HG02943 (cell line): Measurements from ENCODE around the gene ANKRD42.

ENCODE experiments used
- ATAC-seq: cut with Tn5 transposase; IDR thresholded peaks from one replicate; pipeline ENCODE4 v1.9.1; 2021; ENCODE audit warnings: mild to moderate bottlenecking, low read depth, moderate library complexity; ENCODE audit not compliant: unreplicated experiment

ANKRD42 gene

DNA sequence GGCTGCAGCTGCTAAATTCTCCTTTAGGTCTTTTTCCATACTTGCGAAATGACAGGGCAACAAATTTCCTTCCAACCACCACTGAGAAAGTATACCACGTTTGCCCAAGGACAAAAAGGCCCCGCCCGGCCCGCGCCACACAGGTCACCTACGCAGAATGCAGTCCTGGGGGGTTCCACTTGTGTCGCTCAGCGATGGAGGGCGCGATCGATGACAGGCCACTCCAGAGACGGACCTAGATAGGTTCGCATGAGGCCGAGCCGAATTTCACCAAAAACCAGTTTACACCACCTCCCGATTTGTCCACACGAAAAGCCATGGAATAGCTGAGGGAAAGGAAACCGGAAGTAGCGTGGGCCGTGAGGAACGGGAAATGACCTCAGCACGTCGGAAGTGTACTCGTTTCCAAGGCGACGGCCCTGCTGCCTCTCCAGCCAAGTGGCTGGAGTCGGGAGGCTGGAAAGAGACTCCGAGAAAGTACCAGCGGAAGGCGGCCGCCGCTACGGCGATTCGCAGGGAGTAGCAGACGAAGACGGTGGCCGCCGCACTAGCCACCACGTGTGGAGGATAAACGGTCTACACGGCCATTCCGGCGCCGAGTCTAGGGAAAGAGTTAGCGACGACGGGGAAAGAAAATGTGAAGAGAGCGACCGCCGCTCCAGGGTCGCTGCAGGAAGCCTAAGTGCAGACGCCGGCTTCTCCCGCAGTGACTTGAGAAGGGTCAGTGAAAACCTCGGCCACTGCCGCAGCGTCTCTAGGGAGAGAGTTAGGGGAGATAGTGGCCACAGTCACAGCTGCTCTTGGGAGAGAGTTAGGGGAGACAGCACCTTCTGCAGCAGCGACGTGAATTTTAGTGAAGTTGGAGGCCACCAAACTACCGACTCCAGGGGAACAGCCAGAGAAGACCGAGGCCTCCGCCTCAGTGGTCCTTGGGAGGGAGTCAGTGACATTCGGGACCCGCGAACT is at the start of gene ANKRD42:
TSS of gene ANKRD42 (plus strand) at position 398 of the 966 bp plus-strand sequence. CDS start 959 bp downstream, outside the sequence.
- peak; percentile 96 for ATAC-seq

GRCh38 chr11:83147895-83148294 is 45.6 kb upstream of the ANKRD42 start:
- ATAC-seq, result no peak

DNA sequence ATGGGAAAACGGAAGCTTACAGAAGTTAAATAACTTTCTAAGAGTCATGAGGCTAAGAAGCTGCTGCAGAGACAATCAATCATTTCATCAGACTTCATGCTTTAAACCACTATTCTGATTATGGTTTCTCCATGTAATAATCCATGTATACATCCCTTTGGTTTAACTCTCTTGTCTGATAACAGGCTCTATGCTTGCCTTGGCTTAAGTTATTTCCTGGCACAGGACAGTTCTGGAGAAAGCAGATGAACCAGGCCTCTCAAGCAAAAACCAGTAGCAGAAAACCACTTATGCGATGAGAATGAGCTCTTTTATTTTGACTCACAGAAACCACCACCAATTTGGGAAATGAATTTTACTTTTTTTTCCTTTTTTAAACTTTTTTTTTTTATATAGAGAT is 43.1 kb upstream of the ANKRD42 start:
- ATAC-seq, result no peak

DNA sequence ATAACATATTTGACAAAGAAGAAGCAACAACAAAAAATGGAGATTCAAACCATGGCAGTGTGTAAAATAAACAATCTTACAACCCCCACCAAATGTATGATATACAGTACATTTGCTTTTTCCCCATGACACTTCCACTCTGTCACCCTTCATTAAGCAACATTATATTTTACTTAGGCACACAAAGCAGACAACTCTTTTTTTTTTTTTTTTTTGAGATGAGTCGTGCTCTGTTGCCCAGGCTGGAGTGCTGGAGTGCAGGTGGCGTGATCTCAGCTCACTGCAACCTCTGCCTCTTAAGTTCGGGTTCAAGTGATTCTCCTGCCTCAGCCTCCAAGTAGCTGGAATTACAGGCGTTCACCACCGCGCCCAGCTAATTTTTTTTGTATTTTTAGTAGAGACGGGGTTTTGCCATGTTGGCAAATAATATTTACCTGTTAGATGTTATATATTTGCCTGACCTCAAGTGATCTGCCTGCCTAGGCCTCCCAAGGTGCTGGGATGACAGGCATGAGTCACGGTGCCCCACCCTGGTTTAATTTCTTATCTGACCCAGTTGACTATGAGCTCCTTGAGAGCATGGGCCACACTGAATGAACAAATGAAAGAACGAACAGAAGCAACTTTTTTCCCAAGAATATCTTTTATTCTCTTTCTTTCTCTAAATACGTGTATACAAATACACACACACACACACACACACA is 42.1 kb upstream of the ANKRD42 start:
- ATAC-seq, result no peak

- no peak for ATAC-seq
Observed at GRCh38 chr11:83152264-83152663, 41.2 kb upstream of the ANKRD42 start.

GRCh38 chr11:83153764-83154163 is 39.7 kb upstream of the ANKRD42 start:
- ATAC-seq, result no peak

DNA sequence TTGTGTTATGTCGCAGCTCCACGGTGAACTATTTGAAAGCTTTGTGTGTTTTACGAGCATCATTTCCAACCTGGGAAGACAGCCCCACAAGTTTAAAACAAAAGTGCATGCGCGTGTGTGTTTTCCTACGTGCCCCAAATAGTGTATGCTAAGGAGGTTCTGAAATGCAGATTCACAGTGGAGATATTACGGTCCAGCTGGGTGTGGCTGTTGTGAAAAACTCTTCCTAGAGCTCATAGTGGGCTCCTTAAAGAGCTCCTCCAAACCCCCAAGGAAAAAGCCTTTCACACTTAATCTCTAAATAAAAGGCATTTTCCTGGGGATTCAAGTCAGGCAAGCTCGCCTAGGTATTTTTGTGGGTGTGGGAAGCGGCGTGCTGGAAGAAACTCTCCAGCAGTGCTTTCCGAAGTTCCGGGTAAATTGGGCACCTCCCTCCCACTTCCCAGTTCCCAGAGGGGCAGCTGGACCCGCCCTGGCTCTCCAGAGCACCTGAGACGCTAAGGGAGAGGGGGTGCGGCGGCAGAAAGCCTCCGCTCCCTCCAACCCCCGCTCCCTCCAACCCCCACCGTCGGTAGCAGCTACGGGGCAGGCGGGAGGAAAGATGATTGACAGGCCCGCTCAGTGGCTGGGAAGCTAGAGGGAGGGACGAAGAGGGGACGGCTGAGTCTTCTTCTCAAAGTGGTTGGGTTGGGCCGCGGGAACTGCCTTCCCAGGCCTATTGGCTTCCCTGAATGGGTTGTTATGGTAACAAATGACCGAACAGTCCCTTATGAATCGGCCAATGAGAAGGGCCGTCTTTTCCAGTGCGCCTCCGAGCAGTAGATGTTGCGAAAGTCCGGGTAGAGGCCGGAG is 37.1 kb upstream of the ANKRD42 start:
- peak; percentile 93 for ATAC-seq

- peak; percentile 9 for ATAC-seq
Observed at GRCh38 chr11:83156996-83157593, 36.4 kb upstream of the ANKRD42 start, which contains the start of gene PCF11. TSS of gene PCF11 (plus strand) at chr11:83157131. CDS start at chr11:83157440, 309 bp downstream.

GRCh38 chr11:83157594-83158356 is 35.7 kb upstream of the ANKRD42 start:
- ATAC-seq, result no peak

DNA sequence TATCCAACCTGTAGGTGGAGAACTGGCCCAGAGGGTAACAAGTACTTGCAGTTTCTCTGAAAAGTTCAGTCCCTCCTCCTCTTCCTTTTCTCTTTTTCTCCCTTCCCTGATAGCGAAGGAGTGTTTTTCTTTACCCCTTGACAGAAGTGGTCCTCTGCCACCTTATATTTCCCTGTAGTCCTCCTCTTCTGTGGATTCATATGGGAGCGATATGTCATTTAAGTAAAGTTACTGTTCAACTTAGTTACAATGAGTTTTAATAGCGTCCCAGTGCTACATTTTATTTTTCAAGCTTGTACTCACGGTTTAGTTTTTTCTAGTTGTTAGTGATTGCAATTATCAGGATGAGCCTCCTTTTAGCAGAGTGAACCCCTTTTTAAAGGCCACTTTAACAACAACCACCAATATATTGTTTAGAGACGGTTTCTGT is 35.1 kb upstream of the ANKRD42 start:
- no peak for ATAC-seq

- no peak for ATAC-seq
Observed at GRCh38 chr11:83158965-83159901, 34.3 kb upstream of the ANKRD42 start.

- ATAC-seq, result no peak
Observed at GRCh38 chr11:83159902-83160865, 33.3 kb upstream of the ANKRD42 start.

GRCh38 chr11:83161610-83162199 is 31.8 kb upstream of the ANKRD42 start:
- ATAC-seq, result no peak

GRCh38 chr11:83162377-83162776 is 31.1 kb upstream of the ANKRD42 start:
- peak; percentile 52 for ATAC-seq

DNA sequence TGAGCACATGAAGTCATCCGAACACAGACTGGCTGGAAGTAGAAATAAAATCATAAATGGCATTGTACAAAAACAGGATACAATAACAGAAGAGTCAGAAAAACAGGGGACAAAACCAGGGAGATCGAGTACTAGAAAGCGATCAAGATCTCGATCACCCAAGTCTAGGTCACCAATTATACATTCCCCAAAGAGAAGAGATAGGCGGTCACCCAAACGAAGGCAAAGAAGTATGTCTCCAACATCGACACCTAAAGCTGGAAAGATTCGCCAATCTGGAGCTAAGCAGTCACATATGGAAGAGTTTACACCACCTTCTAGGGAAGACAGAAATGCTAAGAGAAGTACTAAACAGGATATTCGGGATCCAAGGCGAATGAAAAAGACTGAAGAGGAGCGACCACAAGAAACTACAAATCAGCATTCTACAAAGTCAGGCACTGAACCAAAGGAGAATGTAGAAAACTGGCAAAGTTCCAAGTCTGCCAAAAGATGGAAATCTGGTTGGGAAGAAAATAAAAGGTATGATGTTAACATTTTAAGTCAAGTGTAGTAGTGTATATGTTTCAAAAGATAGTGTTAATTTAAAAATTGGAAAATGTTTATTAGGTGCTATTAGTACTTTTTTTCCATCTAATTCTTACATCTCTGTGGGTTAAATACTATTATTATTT is 27.2 kb upstream of the ANKRD42 start:
- ATAC-seq, result no peak

DNA sequence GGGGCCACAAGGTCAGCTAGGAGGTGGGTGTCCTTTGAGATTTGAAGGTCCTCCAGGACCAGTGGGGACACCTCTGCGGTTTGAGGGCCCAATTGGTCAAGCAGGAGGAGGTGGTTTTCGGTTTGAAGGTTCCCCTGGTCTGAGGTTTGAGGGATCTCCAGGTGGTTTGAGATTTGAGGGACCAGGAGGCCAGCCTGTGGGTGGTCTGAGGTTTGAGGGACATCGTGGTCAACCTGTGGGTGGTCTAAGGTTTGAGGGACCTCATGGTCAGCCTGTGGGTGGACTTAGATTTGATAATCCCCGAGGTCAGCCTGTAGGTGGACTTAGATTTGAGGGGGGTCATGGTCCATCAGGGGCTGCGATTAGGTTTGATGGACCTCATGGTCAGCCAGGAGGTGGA is 24.8 kb upstream of the ANKRD42 start:
- no peak for ATAC-seq
